HG03196 (cell line): Measurements from ENCODE around the gene PLXNB1.

Experiments used
- ATAC-seq: cut with Tn5 transposase; IDR thresholded peaks from one replicate; pipeline ENCODE4 v1.9.1; 2021; ENCODE audit not compliant: unreplicated experiment

Gene PLXNB1

DNA sequence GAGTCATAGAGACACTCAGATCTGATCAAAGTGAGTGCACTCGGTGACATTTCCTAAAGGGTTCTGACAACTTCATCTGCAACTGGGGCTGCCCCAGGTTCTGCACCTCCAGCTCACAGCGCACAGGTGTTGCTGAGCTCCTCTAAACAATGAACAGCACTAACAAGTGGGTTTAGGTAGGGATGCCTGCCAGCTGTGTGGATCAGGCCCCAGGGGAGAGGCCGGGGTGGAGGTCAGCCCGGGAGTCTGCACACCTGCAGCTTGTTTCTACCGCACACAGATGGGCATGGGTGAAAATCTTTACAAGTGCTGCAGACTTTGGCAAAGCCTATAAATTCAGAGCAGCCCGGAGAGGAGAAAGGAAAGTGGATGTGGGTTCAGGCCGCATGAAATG, 57.5 kb downstream of the PLXNB1 start:
- ATAC-seq = no peak

- ATAC-seq = no peak
These were observed 58.1 kb downstream of the PLXNB1 start, which contains the start of gene FBXW12 for GRCh38 chr3:48371651-48372376. Gene FBXW12, plus strand, starts transcription at chr3:48372219. Its CDS starts 549 bp downstream, at chr3:48372768.

DNA sequence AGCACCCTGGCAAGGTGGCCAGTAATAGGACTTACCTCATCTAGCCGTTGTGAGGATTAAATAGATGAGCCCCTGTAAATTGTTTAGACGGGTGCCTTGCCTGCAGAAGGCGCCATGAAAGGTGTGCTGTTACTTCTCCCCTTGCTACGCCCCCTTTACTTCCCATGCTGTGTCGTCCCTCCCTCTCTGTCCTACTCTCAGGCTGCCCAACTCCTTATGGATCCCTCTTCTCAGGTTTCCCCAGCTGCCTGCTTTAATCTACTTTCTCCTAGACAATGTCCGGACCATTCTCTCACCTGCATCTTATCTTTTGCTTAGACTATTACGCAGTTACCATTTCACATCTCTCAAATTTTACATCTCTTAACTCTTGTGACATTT, 59.6 kb downstream of the PLXNB1 start:
- ATAC-seq = no peak

DNA sequence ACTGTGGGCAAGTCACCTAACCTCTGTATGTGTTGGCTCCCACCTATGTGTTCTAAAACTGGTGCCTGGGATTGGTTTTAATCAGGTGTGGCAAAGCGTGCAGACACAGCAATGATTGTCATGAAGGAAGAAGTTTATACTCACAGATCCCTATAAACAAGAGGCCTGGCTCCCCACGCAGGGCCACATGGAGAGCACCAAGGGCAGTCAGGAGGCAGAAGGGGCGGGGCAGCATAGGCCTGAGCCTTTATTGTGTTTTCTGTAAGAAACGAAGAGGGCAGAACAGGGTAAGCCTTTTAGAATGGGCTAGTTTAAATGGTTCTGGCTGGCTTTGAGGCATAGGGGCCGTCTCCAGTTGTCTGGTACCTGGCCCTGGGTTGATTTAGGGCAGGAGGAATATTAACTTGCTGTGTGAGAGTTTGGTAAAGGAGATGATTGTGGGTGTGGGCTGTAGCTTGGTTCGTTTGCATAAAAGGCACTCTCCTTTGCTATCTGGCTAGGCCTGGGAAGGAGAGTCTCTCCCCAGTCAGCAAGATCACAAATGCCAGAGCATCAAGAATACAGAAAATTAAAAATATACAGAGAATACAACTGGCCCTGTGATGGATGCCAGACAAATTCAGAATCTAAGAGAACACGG, 60.1 kb downstream of the PLXNB1 start:
- no peak for ATAC-seq

- no peak for ATAC-seq
These were observed 62.7 kb downstream of the PLXNB1 start for GRCh38 chr3:48367201-48367600.

GRCh38 chr3:48364840-48365239, 65.0 kb downstream of the PLXNB1 start:
- ATAC-seq = no peak

GRCh38 chr3:48361928-48362327, 68.0 kb downstream of the PLXNB1 start:
- no peak for ATAC-seq

DNA sequence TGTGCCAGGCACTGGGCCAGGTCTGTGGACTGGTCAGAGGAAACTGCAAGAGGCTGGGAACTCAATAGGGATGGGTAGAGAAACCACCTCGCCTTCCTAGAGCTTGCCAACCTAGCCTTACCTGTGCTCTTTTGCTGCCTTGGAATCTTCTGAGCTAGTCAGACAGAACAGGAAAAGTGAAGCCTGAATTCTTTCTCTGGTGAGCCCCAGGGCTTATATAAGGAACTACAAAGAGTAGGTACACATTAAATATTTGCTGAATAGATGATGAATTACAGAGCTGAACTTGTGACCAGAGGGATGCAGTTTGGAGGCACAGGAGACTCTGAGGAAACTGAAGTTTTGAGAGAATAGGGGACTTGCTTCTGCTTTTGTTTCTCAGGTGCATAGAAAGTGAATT, 73.5 kb downstream of the PLXNB1 start:
- ATAC-seq = no peak

GRCh38 chr3:48353987-48354386, 75.9 kb downstream of the PLXNB1 start:
- ATAC-seq = no peak
